HEK293 (cell line): ENCODE results near the gene IARS1.
A peak's percentile ranks its signal among the peaks of the same experiment; 100 is the strongest.

Experiments used
- CTCF ChIA-PET: fragments of 350-600 bp; formaldehyde crosslinking; extraction: SDS; loops from one replicate; lab custom pipeline; 2021; ENCODE audit warnings: antibody characterized with exemption; lab: Yijun Ruan, JAX
- POLR2A ChIA-PET: fragments of 300-600 bp; formaldehyde crosslinking; extraction: SDS; loops from one replicate; lab custom pipeline; 2020; ENCODE audit warnings: antibody characterized with exemption, inconsistent platforms; lab: Yijun Ruan, JAX
- H3K27ac ChIP-seq: fragments of 200-500 bp; sonication (Bioruptor generic); 2 replicates; pipeline ENCODE4 v1.5.1; 2014; ENCODE audit warnings: low read depth, low read length, control low read depth, inconsistent platforms; ENCODE audit errors: extremely low read depth
- H3K36me3 ChIP-seq, 2 experiments: fragments of 200-500 bp in 1 of 2; sonication (Bioruptor generic) in 1 of 2; 1 replicate in 1 of 2; 2 replicates in 1 of 2; pipeline ENCODE4 v1.5.1; 2014 to 2017; ENCODE audit warnings: inconsistent platforms in 2 of 2, low read length in 2 of 2; ENCODE audit not compliant: control insufficient read depth in 2 of 2, insufficient read depth in 1 of 2
- H3K4me1 ChIP-seq: fragments of 200-500 bp; sonication (Bioruptor generic); 2 replicates; pipeline ENCODE4 v1.5.1; 2014; ENCODE audit warnings: mild to moderate bottlenecking, low read length, inconsistent platforms; ENCODE audit not compliant: control insufficient read depth, insufficient read depth
- H3K4me3 ChIP-seq: 2 replicates; pipeline ENCODE4 v1.5.1; 2011; ENCODE audit warnings: low read depth, mild to moderate bottlenecking, control low read depth, low read length, moderate library complexity
- H3K9me3 ChIP-seq: fragments of 200-500 bp; sonication (Bioruptor generic); 2 replicates; pipeline ENCODE4 v1.5.1; 2014; ENCODE audit warnings: low read depth, low read length, inconsistent platforms; ENCODE audit not compliant: control insufficient read depth, insufficient read depth
- ELK4 ChIP-seq: IDR thresholded peaks from 2 replicates; pipeline ENCODE4 v1.6.1; 2011; ENCODE audit warnings: mild to moderate bottlenecking, low read depth, low read length, borderline replicate concordance
- GLI2 ChIP-seq: fragments of 450-650 bp; formaldehyde crosslinking; IDR thresholded peaks from 2 replicates; pipeline ENCODE4; 2017; ENCODE audit warnings: missing biosample characterization, missing genetic modification characterization, low read depth, borderline replicate concordance
- GLIS2 ChIP-seq: fragments of 450-650 bp; formaldehyde crosslinking; IDR thresholded peaks from 2 replicates; pipeline ENCODE4 v1.5.1; 2016; ENCODE audit warnings: missing biosample characterization, missing genetic modification characterization
- HOXC10 ChIP-seq: sonication (generic); formaldehyde crosslinking; IDR thresholded peaks from 2 replicates; pipeline ENCODE4 v1.8.1; 2023; ENCODE audit warnings: mild to moderate bottlenecking, missing genetic modification reagents
- PRDM4 ChIP-seq: fragments of 450-650 bp; formaldehyde crosslinking; IDR thresholded peaks from 2 replicates; pipeline ENCODE4 v1.5.1; 2017; ENCODE audit warnings: missing biosample characterization, missing genetic modification characterization
- SP2 ChIP-seq: fragments of 450-650 bp; formaldehyde crosslinking; IDR thresholded peaks from 2 replicates; pipeline ENCODE4 v1.5.1; 2016; ENCODE audit warnings: missing biosample characterization, missing genetic modification characterization
- TCF7L2 ChIP-seq: IDR thresholded peaks from 2 replicates; pipeline ENCODE4 v1.6.1; 2011; ENCODE audit warnings: low read depth, mild to moderate bottlenecking, inconsistent platforms, low read length, moderate library complexity, borderline replicate concordance
- ZBTB10 ChIP-seq: fragments of 450-650 bp; formaldehyde crosslinking; IDR thresholded peaks from 2 replicates; pipeline ENCODE4 v1.5.1; 2016; ENCODE audit warnings: missing biosample characterization, missing genetic modification characterization
- ZBTB26 ChIP-seq: fragments of 450-650 bp; formaldehyde crosslinking; optimal IDR thresholded peaks from 2 replicates; pipeline ENCODE3; 2016; ENCODE audit warnings: missing biosample characterization, mild to moderate bottlenecking, missing genetic modification characterization
- ZEB2 ChIP-seq: fragments of 450-650 bp; formaldehyde crosslinking; IDR thresholded peaks from 2 replicates; pipeline ENCODE4 v1.5.1; 2016; ENCODE audit warnings: missing biosample characterization, missing genetic modification characterization
- ZFP3 ChIP-seq: fragments of 450-650 bp; formaldehyde crosslinking; IDR thresholded peaks from 2 replicates; pipeline ENCODE4 v1.5.1; 2016; ENCODE audit warnings: low read depth, missing biosample characterization, missing genetic modification characterization
- ZFP69B ChIP-seq: fragments of 450-650 bp; formaldehyde crosslinking; IDR thresholded peaks from 2 replicates; pipeline ENCODE4 v1.5.1; 2016; ENCODE audit warnings: missing biosample characterization, missing genetic modification characterization
- ZNF140 ChIP-seq: fragments of 450-650 bp; formaldehyde crosslinking; IDR thresholded peaks from 2 replicates; pipeline ENCODE4 v1.5.1; 2016; ENCODE audit warnings: missing biosample characterization, missing genetic modification characterization
- ZNF146 ChIP-seq: fragments of 450-650 bp; formaldehyde crosslinking; IDR thresholded peaks from 2 replicates; pipeline ENCODE4 v1.5.1; 2016; ENCODE audit warnings: missing biosample characterization, missing genetic modification characterization
- ZNF148 ChIP-seq: fragments of 450-650 bp; formaldehyde crosslinking; IDR thresholded peaks from 2 replicates; pipeline ENCODE4 v1.5.0; 2017; ENCODE audit warnings: missing biosample characterization, missing genetic modification characterization, borderline replicate concordance
- ZNF2 ChIP-seq: fragments of 450-650 bp; formaldehyde crosslinking; IDR thresholded peaks from 2 replicates; pipeline ENCODE4 v1.5.1; 2016; ENCODE audit warnings: missing biosample characterization, missing genetic modification characterization
- ZNF473 ChIP-seq: fragments of 450-650 bp; formaldehyde crosslinking; IDR thresholded peaks from 2 replicates; pipeline ENCODE4 v1.5.1; 2017; ENCODE audit warnings: missing biosample characterization, missing genetic modification characterization
- ZNF549 ChIP-seq: fragments of 450-650 bp; IDR thresholded peaks from 2 replicates; pipeline ENCODE4 v1.5.1; 2018; ENCODE audit warnings: missing biosample characterization, missing genetic modification characterization, mild to moderate bottlenecking, inconsistent platforms, moderate library complexity
- ZNF623 ChIP-seq: fragments of 450-650 bp; formaldehyde crosslinking; IDR thresholded peaks from 2 replicates; pipeline ENCODE4 v1.5.1; 2016; ENCODE audit warnings: missing biosample characterization, missing genetic modification characterization
- ZNF792 ChIP-seq: fragments of 450-650 bp; formaldehyde crosslinking; IDR thresholded peaks from 2 replicates; pipeline ENCODE4 v1.5.1; 2016; ENCODE audit warnings: missing biosample characterization, missing genetic modification characterization

IARS1 gene

GRCh38 chr9:92324431-92324830, 30.9 kb upstream of the IARS1 start:
- peaks cover 9 to 38% of the 10 kb centered on the region in 2 experiments for H3K36me3 ChIP-seq
- no peaks in the 10 kb centered on the region for H3K4me1 ChIP-seq
- H3K27ac ChIP-seq: no peak overlapping the region
- peak overlapping the region; percentile 99 for H3K4me3 ChIP-seq
- ChIA-PET CTCF (no interaction called here), POLR2A (interaction anchor here (1.1 kb wide), 1 partner anchor 16 kb away, joined by 4 read pairs; no protein-coding TSS in a partner anchor)
- H3K9me3 ChIP-seq: no peaks in the 10 kb centered on the region
- no peak for TF ChIP-seq ZNF549 (tag by site-specific recombination)
- TF ChIP-seq ZNF148 (tag by site-specific recombination): no peak
- no peak for TF ChIP-seq ZBTB10 (tag by site-specific recombination)
- no peak for TF ChIP-seq ELK4
- TF ChIP-seq ZNF146: no peak
- TF ChIP-seq ZFP69B (tag by site-specific recombination): no peak
- TF ChIP-seq ZNF140 (tag by site-specific recombination): no peak
- TF ChIP-seq TCF7L2: no peak
- TF ChIP-seq GLIS2: no peak
- TF ChIP-seq ZNF623 (tag by site-specific recombination): no peak
- TF ChIP-seq SP2 (tag by site-specific recombination): no peak

- ChIA-PET CTCF (no interaction called here), POLR2A (no interaction called here)
- no peaks in the 10 kb centered on the region for H3K4me1 ChIP-seq
- H3K27ac ChIP-seq: no peak overlapping the region
- H3K4me3 ChIP-seq: no peak overlapping the region
- peaks cover 21 to 89% of the 10 kb centered on the region in 2 experiments for H3K36me3 ChIP-seq
- no peaks in the 10 kb centered on the region for H3K9me3 ChIP-seq
- no peak for TF ChIP-seq ZEB2
- no peak for TF ChIP-seq GLI2 (tag by site-specific recombination)
- no peak for TF ChIP-seq ZNF2
- no peak for TF ChIP-seq PRDM4 (tag by site-specific recombination)
- TF ChIP-seq ZFP3: no peak
- TF ChIP-seq ZNF473 (tag by site-specific recombination): no peak
- TF ChIP-seq ZNF792 (tag by site-specific recombination): no peak
- TF ChIP-seq HOXC10 (CRISPR knock-in tag): no peak
- TF ChIP-seq ZBTB26: no peak
Observed at GRCh38 chr9:92315456-92315855, 22.0 kb upstream of the IARS1 start.
